ACC112 (cell line): ENCODE measurements around the gene PLCB2.

Experiments used
- H2AFZ ChIP-seq: fragments of 200-600 bp; sonication (generic); one replicate; pipeline ENCODE4 v1.6.0; 2017; ENCODE audit warnings: antibody characterized with exemption, low read length; ENCODE audit not compliant: unreplicated experiment
- H3K27ac ChIP-seq: fragments of 200-600 bp; sonication (generic); 2 replicates; pipeline ENCODE4 v1.5.1; 2014; ENCODE audit warnings: low read depth, mild to moderate bottlenecking, antibody characterized with exemption, low read length, moderate library complexity
- H3K27me3 ChIP-seq: fragments of 200-600 bp; sonication (generic); 2 replicates; pipeline ENCODE4 v1.6.1; 2014; ENCODE audit warnings: mild to moderate bottlenecking, antibody characterized with exemption, low read length, moderate library complexity, mixed read lengths; ENCODE audit not compliant: insufficient read depth
- H3K36me3 ChIP-seq: fragments of 200-600 bp; sonication (generic); 2 replicates; pipeline ENCODE4 v1.6.1; 2016; ENCODE audit warnings: mild to moderate bottlenecking, antibody characterized with exemption, low read length, moderate library complexity, mixed read lengths; ENCODE audit not compliant: insufficient read depth
- H3K4me1 ChIP-seq: fragments of 200-600 bp; sonication (generic); one replicate; pipeline ENCODE4 v1.6.1; 2016; ENCODE audit warnings: low read length, mixed read lengths; ENCODE audit not compliant: insufficient read depth, unreplicated experiment, control insufficient read depth
- H3K4me3 ChIP-seq: fragments of 200-600 bp; sonication (generic); 2 replicates; pipeline ENCODE4 v1.5.1; 2014; ENCODE audit warnings: mild to moderate bottlenecking, low read depth, low read length
- H3K79me2 ChIP-seq: fragments of 200-600 bp; sonication (generic); one replicate; pipeline ENCODE4 v1.6.0; 2016; ENCODE audit warnings: low read length; ENCODE audit not compliant: control insufficient read depth, unreplicated experiment, insufficient read depth

The PLCB2 gene

GRCh38 chr15:40313531-40314398 is 6.0 kb upstream of the PLCB2 start:
- Histone ChIP-seq H3K4me3 (no peak overlapping the region), H3K36me3 (no peaks in the 10 kb centered on the region), H3K79me2 (no peaks in the 10 kb centered on the region), H3K27ac (no peak overlapping the region), H2AFZ (no peak overlapping the region), H3K27me3 (no peaks in the 10 kb centered on the region; the same call in 1 of the 2 replicates), H3K4me1 (peaks cover 25% of the 10 kb centered on the region)

GRCh38 chr15:40312370-40313158 is 4.8 kb upstream of the PLCB2 start:
- Histone ChIP-seq H3K27me3 (no peaks in the 10 kb centered on the region; the same call in 1 of the 2 replicates), H3K4me1 (peaks cover 27% of the 10 kb centered on the region), H2AFZ (no peak overlapping the region), H3K27ac (no peak overlapping the region), H3K36me3 (no peaks in the 10 kb centered on the region), H3K79me2 (no peaks in the 10 kb centered on the region), H3K4me3 (no peak overlapping the region)

- no peak overlapping the region for H2AFZ ChIP-seq
- H3K27ac ChIP-seq = no peak overlapping the region
- H3K36me3 ChIP-seq = no peaks in the 10 kb centered on the region
- no peaks in the 10 kb centered on the region for H3K79me2 ChIP-seq
- H3K27me3 ChIP-seq = no peaks in the 10 kb centered on the region; the same call in 1 of the 2 replicates
- no peak overlapping the region for H3K4me3 ChIP-seq
- H3K4me1 ChIP-seq = peaks cover 27% of the 10 kb centered on the region
Measured at GRCh38 chr15:40310993-40311392, 3.3 kb upstream of the PLCB2 start.

- H3K4me1 ChIP-seq = peaks cover 24% of the 10 kb centered on the region
- no peaks in the 10 kb centered on the region for H3K36me3 ChIP-seq
Measured at GRCh38 chr15:40310001-40310959, 2.5 kb upstream of the PLCB2 start.

GRCh38 chr15:40309344-40309862 is 1.7 kb upstream of the PLCB2 start:
- Histone ChIP-seq H3K4me3 (no peak overlapping the region), H3K4me1 (peaks cover 16% of the 10 kb centered on the region), H3K27ac (no peak overlapping the region), H3K36me3 (no peaks in the 10 kb centered on the region), H3K79me2 (no peaks in the 10 kb centered on the region), H2AFZ (no peak overlapping the region), H3K27me3 (peaks cover 5% of the 10 kb centered on the region)

More at GRCh38 chr15:40310001-40310959, 2.5 kb upstream of the PLCB2 start:
- H2AFZ ChIP-seq = no peak overlapping the region
- no peak overlapping the region for H3K4me3 ChIP-seq
- no peaks in the 10 kb centered on the region for H3K79me2 ChIP-seq
- no peak overlapping the region for H3K27ac ChIP-seq
- no peaks in the 10 kb centered on the region; the same call in 1 of the 2 replicates for H3K27me3 ChIP-seq

- Histone ChIP-seq H3K4me1 (peaks cover 5% of the 10 kb centered on the region), H3K79me2 (no peaks in the 10 kb centered on the region), H3K27me3 (peaks cover 12% of the 10 kb centered on the region), H3K4me3 (no peak overlapping the region), H2AFZ (no peak overlapping the region), H3K27ac (no peak overlapping the region), H3K36me3 (no peaks in the 10 kb centered on the region)
Measured at GRCh38 chr15:40306908-40307307, 827 bp downstream of the PLCB2 start.

GRCh38 chr15:40306371-40306770 is 1.4 kb downstream of the PLCB2 start:
- H3K4me1 ChIP-seq = peaks cover 5% of the 10 kb centered on the region
- H2AFZ ChIP-seq = no peak overlapping the region
- H3K27ac ChIP-seq = no peak overlapping the region
- H3K27me3 ChIP-seq = peaks cover 12% of the 10 kb centered on the region; the same call in 1 of the 2 replicates
- H3K36me3 ChIP-seq = no peaks in the 10 kb centered on the region
- no peaks in the 10 kb centered on the region for H3K79me2 ChIP-seq
- no peak overlapping the region for H3K4me3 ChIP-seq

GRCh38 chr15:40305281-40305680 is 2.5 kb downstream of the PLCB2 start:
- peaks cover 22% of the 10 kb centered on the region; the same call in 1 of the 2 replicates for H3K27me3 ChIP-seq
- no peaks in the 10 kb centered on the region for H3K79me2 ChIP-seq

GRCh38 chr15:40303576-40303975 is 4.2 kb downstream of the PLCB2 start:
- Histone ChIP-seq H3K4me1 (peaks cover under 1% of the 10 kb centered on the region), H2AFZ (no peak overlapping the region), H3K4me3 (no peak overlapping the region), H3K27ac (no peak overlapping the region), H3K36me3 (no peaks in the 10 kb centered on the region), H3K79me2 (no peaks in the 10 kb centered on the region), H3K27me3 (peaks cover 22% of the 10 kb centered on the region; the same call in 1 of the 2 replicates)

More at GRCh38 chr15:40305281-40305680, 2.5 kb downstream of the PLCB2 start:
- Histone ChIP-seq H3K4me3 (no peak overlapping the region), H3K4me1 (peaks cover 5% of the 10 kb centered on the region), H3K27ac (no peak overlapping the region), H3K36me3 (no peaks in the 10 kb centered on the region), H2AFZ (no peak overlapping the region)

- no peak overlapping the region for H3K27ac ChIP-seq
- H3K36me3 ChIP-seq = no peaks in the 10 kb centered on the region
- H3K27me3 ChIP-seq = peaks cover 22% of the 10 kb centered on the region; the same call in 1 of the 2 replicates
- no peaks in the 10 kb centered on the region for H3K79me2 ChIP-seq
- H3K4me1 ChIP-seq = no peaks in the 10 kb centered on the region
- H3K4me3 ChIP-seq = no peak overlapping the region
- no peak overlapping the region for H2AFZ ChIP-seq
Measured at GRCh38 chr15:40302981-40303380, 4.8 kb downstream of the PLCB2 start.
